NCI-H1092 treated with DMSO at 0.1 percent for 48 hours (cell line): ENCODE measurements around the gene IVD.
A peak's percentile ranks its signal among the peaks of the same experiment; 100 is the strongest.

Source experiments
- DNase-seq: peaks from one replicate; lab custom pipeline; 2025; lab: John Stamatoyannopoulos, UW

Gene IVD

GRCh38 chr15:40415226-40415625 lies 9.6 kb downstream of the IVD start:
- DNase-seq, result no peak

DNA sequence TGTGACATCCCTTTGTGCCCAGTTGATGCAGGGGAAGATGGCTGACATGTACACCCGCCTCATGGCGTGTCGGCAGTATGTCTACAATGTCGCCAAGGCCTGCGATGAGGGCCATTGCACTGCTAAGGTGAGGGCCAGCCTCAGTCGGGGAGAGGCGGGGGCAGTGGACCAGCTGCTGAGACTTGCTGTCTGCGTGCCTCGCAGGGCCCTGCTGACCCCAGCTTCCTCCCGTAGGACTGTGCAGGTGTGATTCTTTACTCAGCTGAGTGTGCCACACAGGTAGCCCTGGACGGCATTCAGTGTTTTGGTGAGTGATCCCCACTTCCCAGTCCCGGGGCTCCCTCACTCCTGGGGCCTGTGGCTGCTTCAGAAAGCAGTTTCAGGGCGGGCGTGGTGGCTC lies 10.5 kb downstream of the IVD start:
- no peak for DNase-seq

GRCh38 chr15:40418126-40418525 lies 12.5 kb downstream of the IVD start:
- DNase-seq, result no peak

DNA sequence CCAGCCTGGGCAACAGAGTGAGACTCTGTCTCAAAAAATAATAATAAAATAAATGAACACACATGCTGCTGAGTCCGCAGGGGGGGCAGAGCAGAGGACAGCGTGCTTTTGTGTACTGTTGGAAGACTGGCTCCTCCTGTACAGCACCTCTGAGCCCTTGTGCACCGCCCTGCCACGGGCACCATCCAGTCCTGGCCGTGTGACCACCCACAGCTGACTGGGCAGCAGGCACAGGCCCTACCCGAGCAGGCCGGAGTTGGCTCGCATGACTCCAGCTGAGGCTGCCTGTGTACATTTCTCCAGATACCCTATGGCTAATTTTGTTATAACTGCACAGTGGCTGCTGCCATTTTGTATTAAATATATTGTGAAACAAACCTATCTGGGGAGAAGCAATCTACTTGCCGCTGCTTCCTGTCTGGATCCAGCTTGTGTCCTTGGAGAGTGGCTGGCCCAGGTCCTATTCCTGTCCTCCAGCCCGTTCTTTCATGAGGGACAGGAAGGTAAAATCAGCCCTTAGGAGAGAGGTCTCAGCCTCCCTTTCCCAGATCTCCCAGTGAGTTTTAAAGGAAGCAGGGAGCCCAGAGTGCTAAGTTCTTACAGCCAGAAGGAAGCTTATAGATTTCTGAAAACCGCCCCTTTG lies 14.6 kb downstream of the IVD start:
- no peak for DNase-seq

GRCh38 chr15:40420793-40421192 lies 15.2 kb downstream of the IVD start:
- no peak for DNase-seq

DNA sequence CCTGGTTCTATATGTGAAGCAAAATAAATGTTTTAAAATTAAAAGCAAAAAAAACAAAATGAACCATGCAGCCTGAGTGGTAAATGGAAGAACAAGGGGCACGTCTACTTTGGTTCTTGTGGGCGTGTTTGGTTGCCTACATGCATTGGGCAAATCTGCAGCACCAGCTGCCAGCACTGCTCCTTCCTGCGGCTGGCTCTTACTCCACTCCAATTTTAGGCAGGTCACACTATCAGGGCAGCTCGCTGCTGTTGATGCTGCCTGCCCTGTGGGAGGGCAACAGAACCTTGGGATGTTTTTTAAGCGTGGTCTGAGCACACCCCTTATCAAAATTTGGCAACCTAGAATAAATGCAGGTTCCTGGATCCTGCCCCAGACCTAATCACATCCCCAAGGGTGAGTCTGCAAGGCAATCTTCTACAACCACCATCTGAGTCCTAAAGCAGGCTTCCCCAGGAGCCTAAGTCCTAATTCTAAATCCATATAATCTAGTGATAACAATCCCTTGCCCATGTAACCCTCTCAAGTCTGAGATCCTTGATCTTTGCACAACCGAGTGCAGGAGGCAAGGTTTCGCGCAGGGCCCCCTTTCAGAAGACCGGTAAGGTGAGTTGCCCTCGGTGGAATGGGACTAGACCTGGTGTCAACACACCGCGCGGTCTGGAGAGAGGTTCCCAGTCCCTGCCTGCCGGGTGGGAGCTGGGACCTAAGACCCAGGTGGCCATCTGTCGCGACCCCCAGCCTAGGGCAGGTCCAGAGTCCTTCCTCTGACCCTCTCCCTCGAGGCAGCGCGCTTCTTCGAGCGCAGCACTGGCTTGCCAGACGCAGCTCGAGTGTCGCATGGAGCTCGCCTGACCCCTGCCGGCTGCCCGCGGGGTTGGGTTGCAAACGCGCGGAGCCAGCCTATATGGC lies 15.9 kb downstream of the IVD start:
- DNase-seq, result peak; percentile 26

GRCh38 chr15:40424483-40425115 lies 19.0 kb downstream of the IVD start:
- DNase-seq, result no peak

DNA sequence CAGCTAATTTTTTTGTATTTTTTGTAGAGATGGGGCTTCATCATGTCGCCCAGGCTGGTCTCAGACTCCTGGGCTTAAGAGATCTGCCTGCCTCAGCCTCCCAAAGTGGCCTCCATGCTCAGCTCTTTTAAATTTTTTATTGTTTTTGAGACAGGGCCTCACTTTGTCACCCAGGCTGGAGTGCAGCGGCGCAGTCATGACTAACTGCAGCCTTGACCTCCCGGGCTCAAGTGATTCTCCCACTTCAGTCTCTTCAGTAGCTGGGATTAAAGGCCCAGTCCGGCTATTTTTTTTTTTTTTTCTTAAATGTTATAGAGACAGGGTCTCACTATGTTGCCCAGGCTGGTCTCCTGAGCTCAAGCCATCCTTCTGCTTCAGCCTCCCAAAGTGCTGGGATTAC lies 20.1 kb downstream of the IVD start:
- DNase-seq, result no peak

DNA sequence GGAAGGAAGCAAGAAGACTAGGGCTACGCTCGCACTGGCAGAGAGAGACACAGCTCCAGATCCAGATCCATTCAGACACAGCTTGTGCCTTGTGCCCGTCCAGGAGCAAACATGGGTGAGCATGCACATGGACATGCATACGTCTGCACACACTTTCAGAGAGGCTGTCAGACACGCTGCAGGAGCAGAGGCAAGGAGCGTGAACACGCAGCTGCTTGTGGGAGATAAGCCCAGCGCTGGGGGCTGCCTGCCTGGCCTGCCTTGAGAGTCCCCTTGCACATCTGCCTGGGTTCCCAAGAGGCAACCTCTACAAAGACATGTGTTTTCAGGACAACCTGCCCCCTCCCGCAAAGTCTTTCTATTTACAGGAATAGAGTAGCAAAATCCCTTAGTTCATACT lies 21.6 kb downstream of the IVD start:
- DNase-seq, result no peak

DNA sequence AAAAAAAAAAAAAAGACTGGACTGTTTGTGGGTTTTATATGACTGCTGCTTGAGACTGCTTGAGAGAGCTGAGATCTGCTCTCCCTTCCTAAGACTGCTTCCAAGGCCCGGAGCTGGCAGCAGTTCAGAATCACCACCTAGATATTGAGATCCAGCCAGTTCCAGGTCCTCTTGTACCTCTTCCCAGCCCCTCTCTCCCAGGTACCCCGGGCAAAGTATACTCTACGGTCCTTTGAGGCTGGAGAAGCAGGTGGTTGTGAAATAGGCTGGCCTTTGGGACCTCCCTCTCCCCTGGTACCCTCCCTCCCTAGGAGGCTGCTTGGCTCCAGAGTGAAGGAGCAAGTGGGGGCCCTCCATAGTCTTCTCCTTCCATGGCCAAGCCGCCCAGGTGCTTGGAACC lies 22.6 kb downstream of the IVD start:
- no peak for DNase-seq

DNA sequence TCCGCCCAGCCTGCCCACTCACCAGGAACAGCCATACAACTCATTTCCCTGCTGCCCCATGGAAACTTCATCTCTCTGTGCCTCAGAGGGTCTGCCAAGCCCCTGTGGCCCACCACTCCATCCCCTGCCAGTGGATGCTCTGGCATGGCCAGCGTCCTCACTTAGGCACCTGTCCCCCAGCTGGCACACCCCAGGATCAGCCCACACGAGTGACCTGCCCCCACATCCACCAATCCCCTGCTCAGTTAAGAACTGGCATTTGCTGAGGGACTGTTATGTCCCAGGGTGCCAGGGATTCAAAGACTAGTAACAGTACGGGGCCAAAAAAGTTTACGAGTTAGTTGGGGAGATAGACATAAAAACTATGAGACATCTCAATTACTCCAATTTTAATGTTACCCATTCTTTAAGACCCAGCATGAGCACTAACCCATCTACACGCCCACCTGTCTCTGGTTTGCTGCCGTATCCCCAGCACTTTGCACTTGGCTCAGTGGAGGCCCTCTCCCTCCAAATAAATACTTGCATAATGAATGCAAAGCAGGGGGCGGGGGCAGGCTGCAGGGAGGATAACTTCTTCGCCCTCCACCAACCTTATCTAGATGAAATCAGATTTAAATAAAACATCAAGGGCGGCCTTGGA lies 23.6 kb downstream of the IVD start:
- DNase-seq, result no peak

- DNase-seq, result no peak
Measured at GRCh38 chr15:40430271-40430805, 24.7 kb downstream of the IVD start.

GRCh38 chr15:40435023-40435709 lies 29.6 kb downstream of the IVD start:
- DNase-seq, result no peak

DNA sequence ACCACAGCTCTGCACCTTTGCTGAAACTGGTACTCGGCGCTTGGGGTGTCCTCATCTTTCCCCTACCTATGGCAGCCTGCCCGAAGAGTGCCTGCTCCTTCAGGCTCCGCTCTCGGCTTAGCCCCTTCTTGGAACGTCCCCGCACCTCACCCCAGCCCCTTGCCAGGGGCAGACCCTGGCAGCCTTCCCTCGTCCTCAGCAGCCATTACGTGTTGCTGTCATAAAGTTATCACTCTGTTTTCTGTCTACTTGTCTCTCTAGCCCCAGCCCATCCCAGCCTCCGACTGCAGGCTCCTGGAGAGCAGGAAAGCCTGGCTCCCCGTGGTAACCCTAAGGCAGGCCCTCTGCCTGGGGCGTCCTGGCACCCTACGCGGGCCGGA lies 30.1 kb downstream of the IVD start:
- DNase-seq, result no peak

DNA sequence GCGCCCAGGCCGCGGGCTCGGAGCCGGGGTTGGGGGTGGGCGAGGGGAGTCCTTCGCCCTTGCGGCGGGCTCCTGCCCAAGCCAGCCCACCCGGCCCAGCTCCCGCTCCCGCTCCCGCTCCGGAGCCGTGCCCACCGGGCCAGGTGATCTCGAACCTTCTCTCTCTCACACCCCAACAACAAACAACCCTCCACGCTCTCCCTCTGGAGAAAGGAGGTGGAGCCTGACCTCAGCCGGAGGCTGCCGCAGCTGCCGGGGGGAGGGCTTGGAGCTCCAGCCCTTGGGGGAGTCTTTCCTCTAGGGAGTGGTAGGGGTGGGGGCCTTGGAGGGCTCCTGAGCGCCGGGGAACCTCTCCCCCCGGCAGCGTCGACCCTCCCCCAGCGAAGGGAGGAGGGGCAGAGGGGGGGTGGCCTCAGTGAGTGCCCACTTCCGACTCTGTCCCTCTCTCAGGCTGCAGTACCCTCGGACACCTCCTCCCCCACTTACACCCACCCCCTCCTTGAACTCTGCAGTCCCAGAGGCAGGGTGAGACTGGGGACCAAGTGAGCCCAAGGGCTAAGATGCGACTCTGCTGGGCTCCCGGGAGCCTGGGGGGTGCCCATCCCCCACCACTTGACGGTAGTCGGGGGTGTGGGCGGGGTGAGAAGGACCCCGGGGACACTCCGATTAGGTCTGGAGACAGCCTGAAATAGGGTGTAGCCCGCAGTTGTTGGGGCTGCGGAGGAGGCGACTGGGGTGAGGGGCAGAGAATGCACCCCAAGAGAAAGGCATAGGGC lies 30.7 kb downstream of the IVD start:
- DNase-seq, result peak; percentile 5

DNA sequence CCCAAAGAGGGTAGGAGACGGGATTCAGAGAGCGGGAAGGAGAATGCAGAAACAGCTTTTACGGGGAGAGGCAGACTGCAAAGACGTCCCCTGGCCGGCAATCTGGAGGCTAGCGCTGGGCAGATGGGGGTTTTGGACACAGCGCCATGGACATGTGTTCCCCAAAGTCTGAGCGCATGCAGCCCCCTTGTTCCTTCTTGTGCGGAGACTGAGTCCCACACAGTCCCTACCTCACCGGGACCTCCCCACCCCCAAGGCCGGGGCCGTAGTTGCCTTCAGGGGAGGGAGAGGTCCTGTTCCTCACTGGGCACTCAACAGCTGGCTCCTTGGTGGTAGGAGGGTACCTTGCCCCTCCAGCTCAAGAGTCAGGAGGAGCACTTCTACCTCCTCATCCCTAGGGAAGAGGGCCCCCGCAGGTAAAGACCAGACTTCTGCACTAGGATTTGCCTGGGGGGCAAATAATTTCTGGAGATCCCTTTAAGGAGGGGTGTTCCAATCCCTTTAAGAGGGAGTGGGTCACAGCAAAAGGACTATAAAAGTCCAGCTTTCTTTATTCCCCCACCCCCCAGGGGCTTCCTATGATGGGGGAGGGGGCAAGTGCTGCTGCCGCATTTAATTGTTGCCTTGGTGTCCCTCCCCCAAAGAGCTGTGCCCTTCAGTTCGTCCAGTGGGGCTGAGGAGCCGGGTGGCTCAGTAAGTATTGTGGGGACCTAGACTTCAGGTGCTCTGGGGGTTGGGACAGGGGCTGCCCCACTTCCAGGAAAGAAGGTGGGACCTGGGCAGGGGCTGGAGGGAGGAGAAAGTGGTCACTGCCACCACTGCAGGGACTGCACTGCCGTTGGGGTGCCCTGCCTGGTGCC lies 31.5 kb downstream of the IVD start:
- no peak for DNase-seq

DNA sequence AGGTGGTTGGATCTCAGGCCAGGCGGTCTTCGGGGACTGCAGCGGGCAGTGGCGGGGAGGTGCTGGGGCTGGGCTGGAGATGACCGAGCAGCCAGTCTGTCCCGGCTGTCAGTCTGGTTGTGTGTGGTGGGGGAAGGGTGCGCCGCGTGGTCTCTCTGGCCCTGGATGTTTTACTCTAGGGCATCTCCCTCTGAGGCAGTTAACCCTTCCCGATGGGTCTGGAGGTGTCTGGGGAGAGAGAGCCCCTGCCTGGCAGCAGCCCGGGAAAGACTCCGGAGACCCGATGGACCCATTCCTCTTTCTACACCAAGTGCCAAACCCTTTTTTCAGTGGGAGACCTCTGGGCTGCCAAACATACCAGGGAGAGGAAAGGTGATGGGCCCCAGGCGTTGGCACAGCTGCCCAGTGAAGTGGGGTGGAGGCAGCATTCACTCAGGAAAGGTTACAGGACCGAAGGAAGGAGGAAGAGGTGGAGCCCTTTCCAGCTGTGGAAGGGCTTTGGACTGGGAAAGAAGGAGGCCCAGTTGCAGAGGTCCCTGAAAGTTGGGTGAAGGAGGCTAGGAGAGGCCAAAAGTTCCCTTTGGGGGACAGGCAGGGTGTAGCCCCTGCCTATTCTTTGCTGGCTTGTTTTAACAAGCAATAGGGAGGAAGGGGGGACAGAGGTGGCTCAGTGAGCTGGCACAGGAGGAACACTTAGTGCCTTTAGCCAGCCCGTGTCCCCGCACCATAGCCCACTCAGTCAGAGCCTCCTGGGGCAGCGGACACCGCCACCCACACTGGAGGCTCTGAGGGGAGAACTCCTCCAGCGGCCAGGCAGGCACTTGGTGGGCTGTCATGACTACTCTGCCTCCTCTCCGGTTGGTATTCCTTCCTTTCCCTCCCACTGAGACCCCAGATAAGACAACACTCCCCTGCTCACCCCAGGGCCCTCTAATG lies 32.4 kb downstream of the IVD start:
- no peak for DNase-seq

DNA sequence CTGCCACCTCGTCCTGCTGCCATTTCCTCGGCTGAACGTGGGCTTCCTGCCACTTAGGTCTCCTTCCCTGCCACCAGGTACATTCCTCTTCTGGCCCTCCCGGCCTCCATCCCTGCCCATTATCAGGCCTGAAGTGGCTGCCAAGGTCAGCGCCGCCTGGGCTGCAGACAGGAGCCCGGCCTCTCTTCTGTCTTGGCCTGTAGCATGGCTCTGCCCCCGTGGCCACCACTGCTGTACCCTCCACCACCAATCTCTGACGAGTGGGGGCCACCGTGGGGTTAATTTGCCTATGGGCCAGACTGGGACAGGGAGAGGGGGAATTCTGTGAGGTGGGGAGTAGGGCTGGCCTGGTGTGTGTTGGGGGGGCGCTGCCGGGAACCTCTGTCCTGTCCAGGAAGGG lies 33.1 kb downstream of the IVD start:
- no peak for DNase-seq

- DNase-seq, result no peak
Measured at GRCh38 chr15:40439461-40439959, 33.9 kb downstream of the IVD start.
